ENCODE data around the gene VPS13A. TPM values are rescaled to one million over a fixed set of nuclear protein-coding genes. Genes with fewer than 3 reads are reported as not detected.

Gene VPS13A
- total and polyA plus RNA-seq, 2 of the 13 experiments (the other 11 are each of a cell fraction or from before 2014, with no cell fraction given): 20.4 to 20.7 TPM

DNA sequence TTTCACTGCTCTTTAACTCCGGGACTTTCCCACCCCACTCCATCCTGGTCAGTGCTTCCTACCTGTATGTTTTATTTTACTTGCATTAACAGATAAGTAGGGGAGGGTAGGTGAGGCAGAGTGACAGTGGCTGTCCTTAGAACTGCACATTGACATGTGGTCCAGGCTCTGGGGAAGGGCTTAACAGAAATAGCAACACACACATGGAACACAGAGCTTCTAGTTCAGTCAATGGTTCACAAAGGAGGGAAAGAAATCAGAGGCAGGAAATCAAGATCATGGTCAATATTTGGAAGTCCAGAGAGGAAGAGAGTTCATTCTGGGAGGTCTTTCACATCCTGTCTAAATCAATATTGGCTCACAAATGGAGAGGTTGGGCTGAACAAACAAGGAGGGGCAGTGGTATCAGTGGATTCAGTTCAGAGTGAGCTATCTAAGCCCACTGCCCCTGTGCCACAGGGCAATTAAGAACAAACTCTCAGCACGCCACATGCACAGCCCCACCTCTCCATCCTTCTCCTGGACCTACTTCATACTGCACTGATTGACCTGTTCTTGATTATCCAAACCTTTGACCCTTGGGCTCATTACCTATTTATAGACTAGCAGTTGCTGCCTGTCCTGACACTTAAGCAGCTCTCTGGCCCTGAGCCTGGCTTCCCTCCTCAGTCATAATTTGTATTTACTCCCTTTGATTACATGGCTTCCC is 6.2 kb upstream of the VPS13A start (continued):
- TF ChIP-seq ZNF235 (CRISPR knock-in tag; IDR thresholded peaks at IDR 0.05; ENCODE audit: borderline replicate concordance) (no peak), SP5 (CRISPR knock-in tag; IDR thresholded peaks at IDR 0.05; ENCODE audit: borderline replicate concordance, low read depth) (peak; percentile 99), HOXA3 (CRISPR knock-in tag; IDR thresholded peaks at IDR 0.05) (peak; percentile 82; the same call in 1 of the 2 replicates), ISL2 (CRISPR knock-in tag; IDR thresholded peaks at IDR 0.05) (peak; percentile 95), ZNF30 (CRISPR knock-in tag; IDR thresholded peaks at IDR 0.05) (no peak), MXD4 (CRISPR knock-in tag; IDR thresholded peaks at IDR 0.05) (peak; percentile 78; the same call in 1 of the 2 replicates), MIXL1 (CRISPR knock-in tag; IDR thresholded peaks at IDR 0.05) (peak; percentile 94), NR0B2 (CRISPR knock-in tag; IDR thresholded peaks at IDR 0.05) (0 out of 2 replicates have a peak, but pooled peaks have one; percentile 35), BRD4 (CRISPR knock-in tag; IDR thresholded peaks at IDR 0.05) (0 out of 2 replicates have a peak, but pooled peaks have one; percentile 54), SMARCC2 (IDR thresholded peaks at IDR 0.05) (0 out of 2 replicates have a peak, but pooled peaks have one; percentile 31), THAP8 (CRISPR knock-in tag; IDR thresholded peaks at IDR 0.05; ENCODE audit: borderline replicate concordance) (no peak), NCOA2 (CRISPR knock-in tag; IDR thresholded peaks at IDR 0.05) (peak; percentile 95), ZNF879 (CRISPR knock-in tag; IDR thresholded peaks at IDR 0.05) (no peak), ZNF792 (CRISPR knock-in tag; IDR thresholded peaks at IDR 0.05) (peak; percentile 87), MIER2 (CRISPR knock-in tag; IDR thresholded peaks at IDR 0.05) (peak; percentile 74), ZNF383 (CRISPR knock-in tag; IDR thresholded peaks at IDR 0.05; ENCODE audit: borderline replicate concordance) (no peak), FOSL2 (CRISPR knock-in tag; IDR thresholded peaks at IDR 0.05) (peak; percentile 76), KLF15 (CRISPR knock-in tag; IDR thresholded peaks at IDR 0.05; ENCODE audit: borderline replicate concordance) (no peak), SMAD3 (CRISPR knock-in tag; IDR thresholded peaks at IDR 0.05) (peak; percentile 56; the same call in 1 of the 2 replicates), ZBTB49 (CRISPR knock-in tag; IDR thresholded peaks at IDR 0.05; ENCODE audit: borderline replicate concordance) (no peak), SNAPC2 (CRISPR knock-in tag; IDR thresholded peaks at IDR 0.05) (0 out of 2 replicates have a peak, but pooled peaks have one; percentile 26), ZNF546 (CRISPR knock-in tag; conservative IDR thresholded peaks at IDR 0.05) (0 out of 2 replicates have a peak, but pooled peaks have one; percentile 47), ZNF432 (CRISPR knock-in tag; IDR thresholded peaks at IDR 0.05; ENCODE audit: borderline replicate concordance) (no peak), CEBPG (CRISPR knock-in tag; IDR thresholded peaks at IDR 0.05) (peak; percentile 65)
- TF ChIP-seq, protein P1, sequence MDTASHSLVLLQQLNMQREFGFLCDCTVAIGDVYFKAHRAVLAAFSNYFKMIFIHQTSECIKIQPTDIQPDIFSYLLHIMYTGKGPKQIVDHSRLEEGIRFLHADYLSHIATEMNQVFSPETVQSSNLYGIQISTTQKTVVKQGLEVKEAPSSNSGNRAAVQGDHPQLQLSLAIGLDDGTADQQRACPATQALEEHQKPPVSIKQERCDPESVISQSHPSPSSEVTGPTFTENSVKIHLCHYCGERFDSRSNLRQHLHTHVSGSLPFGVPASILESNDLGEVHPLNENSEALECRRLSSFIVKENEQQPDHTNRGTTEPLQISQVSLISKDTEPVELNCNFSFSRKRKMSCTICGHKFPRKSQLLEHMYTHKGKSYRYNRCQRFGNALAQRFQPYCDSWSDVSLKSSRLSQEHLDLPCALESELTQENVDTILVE (CRISPR knock-in tag; IDR thresholded peaks at IDR 0.05): peak; percentile 85
- TF ChIP-seq, protein P2, sequence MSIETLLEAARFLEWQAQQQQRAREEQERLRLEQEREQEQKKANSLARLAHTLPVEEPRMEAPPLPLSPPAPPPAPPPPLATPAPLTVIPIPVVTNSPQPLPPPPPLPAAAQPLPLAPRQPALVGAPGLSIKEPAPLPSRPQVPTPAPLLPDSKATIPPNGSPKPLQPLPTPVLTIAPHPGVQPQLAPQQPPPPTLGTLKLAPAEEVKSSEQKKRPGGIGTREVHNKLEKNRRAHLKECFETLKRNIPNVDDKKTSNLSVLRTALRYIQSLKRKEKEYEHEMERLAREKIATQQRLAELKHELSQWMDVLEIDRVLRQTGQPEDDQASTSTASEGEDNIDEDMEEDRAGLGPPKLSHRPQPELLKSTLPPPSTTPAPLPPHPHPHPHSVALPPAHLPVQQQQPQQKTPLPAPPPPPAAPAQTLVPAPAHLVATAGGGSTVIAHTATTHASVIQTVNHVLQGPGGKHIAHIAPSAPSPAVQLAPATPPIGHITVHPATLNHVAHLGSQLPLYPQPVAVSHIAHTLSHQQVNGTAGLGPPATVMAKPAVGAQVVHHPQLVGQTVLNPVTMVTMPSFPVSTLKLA (IDR thresholded peaks at IDR 0.05): peak; percentile 73

Measured in HepG2 (cell line).